ENCODE results near the gene ABHD14A.

GRCh38 chr3:52022323-52023100 lies 47.6 kb downstream of the ABHD14A start:
- TF ChIP-seq, protein P1, sequence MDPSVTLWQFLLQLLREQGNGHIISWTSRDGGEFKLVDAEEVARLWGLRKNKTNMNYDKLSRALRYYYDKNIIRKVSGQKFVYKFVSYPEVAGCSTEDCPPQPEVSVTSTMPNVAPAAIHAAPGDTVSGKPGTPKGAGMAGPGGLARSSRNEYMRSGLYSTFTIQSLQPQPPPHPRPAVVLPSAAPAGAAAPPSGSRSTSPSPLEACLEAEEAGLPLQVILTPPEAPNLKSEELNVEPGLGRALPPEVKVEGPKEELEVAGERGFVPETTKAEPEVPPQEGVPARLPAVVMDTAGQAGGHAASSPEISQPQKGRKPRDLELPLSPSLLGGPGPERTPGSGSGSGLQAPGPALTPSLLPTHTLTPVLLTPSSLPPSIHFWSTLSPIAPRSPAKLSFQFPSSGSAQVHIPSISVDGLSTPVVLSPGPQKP (IDR thresholded peaks at IDR 0.05; ENCODE audit: low read depth, low read length): no peak
- TF ChIP-seq EP300 (IDR thresholded peaks at IDR 0.05): no peak
- TF ChIP-seq CTCF (IDR thresholded peaks at IDR 0.05): no peak
- no peak for TF ChIP-seq MAFK (IDR thresholded peaks at IDR 0.05; ENCODE audit: partially characterized antibody)
- no peak for TF ChIP-seq RAD21 (conservative IDR thresholded peaks at IDR 0.05 in 1 of 2, IDR thresholded peaks at IDR 0.05 in 1 of 2)
- TF ChIP-seq, protein P2, sequence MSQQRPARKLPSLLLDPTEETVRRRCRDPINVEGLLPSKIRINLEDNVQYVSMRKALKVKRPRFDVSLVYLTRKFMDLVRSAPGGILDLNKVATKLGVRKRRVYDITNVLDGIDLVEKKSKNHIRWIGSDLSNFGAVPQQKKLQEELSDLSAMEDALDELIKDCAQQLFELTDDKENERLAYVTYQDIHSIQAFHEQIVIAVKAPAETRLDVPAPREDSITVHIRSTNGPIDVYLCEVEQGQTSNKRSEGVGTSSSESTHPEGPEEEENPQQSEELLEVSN (IDR thresholded peaks at IDR 0.05; ENCODE audit: borderline replicate concordance, low read depth): no peak
- no peak for TF ChIP-seq RFX5 (IDR thresholded peaks at IDR 0.05)
